ENCODE measurements around the gene LY6G6F. TPM values are rescaled to one million over a fixed set of nuclear protein-coding genes. Genes with fewer than 3 reads are reported as not detected.

LY6G6F gene
- total RNA-seq, 4 donors from 2014 or later: not detected

DNA sequence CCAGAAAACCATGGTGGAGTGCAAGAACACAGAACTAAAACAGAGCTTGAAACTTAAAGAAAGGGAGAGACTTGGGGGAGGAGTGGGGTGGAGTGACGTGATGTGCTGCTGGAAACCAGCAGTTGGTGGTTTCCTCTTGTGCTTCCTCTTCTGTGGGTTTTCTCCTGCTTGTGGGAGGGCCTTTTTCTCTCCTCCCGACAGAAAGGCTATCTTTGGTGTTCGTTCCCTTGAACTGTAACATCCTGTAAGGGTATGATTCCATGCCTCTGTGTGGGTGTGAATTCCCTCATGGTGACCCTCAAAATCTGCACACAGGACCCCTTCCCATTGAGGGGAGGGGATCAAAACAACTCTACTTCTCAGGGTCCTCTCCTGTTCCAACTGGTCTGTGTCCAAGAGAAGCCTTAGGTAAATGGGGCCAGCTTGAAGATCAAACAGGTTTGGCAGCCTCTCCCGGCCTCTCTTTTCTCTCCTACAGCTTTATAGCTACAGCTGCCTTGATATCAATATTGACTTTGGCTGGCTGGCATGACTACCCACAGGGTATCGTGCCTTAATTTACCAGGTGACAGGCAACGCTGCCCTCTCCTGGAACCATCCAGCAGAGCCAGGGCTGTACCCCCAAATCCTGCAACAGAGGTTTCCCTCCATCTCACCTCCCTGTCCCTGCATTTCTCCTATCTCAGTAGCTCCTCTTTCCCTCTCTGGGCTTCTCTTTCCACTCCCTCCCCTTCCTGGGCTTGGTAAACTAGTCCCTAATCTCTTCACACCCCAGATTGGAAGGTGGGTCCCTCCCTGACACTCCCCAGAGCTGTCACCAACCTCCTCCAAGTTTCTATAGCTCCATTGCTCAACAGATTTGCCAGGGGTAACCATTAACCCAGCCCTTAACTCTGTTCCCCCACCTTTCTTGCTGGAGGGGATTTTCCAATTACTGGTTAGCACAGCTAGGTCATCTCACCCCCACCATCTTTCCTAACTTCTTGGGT, 31.6 kb downstream of the LY6G6F start:
- in situ Hi-C loops (cut with MboI; ENCODE audit: low sequenced_read_pairs in 4 of 4): no loop called here
- H3K4me3 ChIP-seq: no peak overlapping the region
- intact Hi-C loops (cut with DNase I; ENCODE audit: low total_unique reads): loop anchor here (2.0 to 10.0 kb wide), 2 partner anchors 35 to 237 kb away; partner anchors contain the start of genes ABHD16A and DXO

DNA sequence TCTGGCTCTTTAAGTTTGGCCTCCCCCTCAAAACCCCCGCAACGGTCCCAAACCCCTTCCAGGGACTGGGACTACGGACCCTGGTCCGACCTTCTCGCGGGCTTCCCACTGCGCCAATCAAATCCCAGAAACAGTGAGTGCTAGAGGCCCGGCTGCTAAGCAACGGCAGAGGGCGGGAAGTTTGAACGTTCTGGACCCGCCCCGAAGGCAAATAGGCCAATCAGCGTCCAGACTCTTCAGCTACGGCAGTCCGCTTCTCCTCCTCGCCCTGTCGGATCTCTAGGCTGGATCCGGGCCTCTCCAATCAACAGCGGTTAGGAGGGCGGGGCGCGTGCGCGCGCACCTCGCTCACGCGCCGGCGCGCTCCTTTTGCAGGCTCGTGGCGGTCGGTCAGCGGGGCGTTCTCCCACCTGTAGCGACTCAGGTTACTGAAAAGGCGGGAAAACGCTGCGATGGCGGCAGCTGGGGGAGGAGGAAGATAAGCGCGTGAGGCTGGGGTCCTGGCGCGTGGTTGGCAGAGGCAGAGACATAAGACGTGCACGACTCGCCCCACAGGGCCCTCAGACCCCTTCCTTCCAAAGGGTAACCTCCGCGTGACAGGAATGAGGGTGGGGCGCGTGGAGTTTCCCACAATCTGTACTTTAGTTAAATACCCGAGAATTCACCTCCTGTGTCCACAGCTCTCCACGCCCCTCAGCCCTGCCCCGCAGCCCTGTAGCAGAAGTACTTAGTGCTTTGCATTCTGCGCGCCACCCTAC, 33.2 kb downstream of the LY6G6F start, which contains the start of gene MSH5:
TSS of gene MSH5 (plus strand) at position 367 of the 758 bp plus-strand sequence. CDS start 462 bp downstream, outside the sequence.
- in situ Hi-C loops (cut with MboI; ENCODE audit: low sequenced_read_pairs in 4 of 4): no loop called here
- peak; percentile 99 for DNase-seq
- H3K27ac ChIP-seq: peak within 1 kb of the TSS; percentile 47 to 68 (median 63)
- H3K27me3 ChIP-seq: peaks cover 0 to 9% (median 5%) of the 10 kb centered on the region in 3 donors
- intact Hi-C loops (cut with DNase I; ENCODE audit: low total_unique reads): loop anchor here (2.0 to 10.0 kb wide), 3 partner anchors 37 to 235 kb away; partner anchors contain the start of genes ABHD16A, DXO and VARS1
- TF ChIP-seq, protein P1, sequence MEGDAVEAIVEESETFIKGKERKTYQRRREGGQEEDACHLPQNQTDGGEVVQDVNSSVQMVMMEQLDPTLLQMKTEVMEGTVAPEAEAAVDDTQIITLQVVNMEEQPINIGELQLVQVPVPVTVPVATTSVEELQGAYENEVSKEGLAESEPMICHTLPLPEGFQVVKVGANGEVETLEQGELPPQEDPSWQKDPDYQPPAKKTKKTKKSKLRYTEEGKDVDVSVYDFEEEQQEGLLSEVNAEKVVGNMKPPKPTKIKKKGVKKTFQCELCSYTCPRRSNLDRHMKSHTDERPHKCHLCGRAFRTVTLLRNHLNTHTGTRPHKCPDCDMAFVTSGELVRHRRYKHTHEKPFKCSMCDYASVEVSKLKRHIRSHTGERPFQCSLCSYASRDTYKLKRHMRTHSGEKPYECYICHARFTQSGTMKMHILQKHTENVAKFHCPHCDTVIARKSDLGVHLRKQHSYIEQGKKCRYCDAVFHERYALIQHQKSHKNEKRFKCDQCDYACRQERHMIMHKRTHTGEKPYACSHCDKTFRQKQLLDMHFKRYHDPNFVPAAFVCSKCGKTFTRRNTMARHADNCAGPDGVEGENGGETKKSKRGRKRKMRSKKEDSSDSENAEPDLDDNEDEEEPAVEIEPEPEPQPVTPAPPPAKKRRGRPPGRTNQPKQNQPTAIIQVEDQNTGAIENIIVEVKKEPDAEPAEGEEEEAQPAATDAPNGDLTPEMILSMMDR (IDR thresholded peaks at IDR 0.05 in 4 of 5, conservative IDR thresholded peaks at IDR 0.05 in 1 of 5): no peak
- TF ChIP-seq POLR2A (IDR thresholded peaks at IDR 0.05): peak; percentile 31 to 52
- peaks cover 12 to 21% of the 10 kb centered on the region in 2 donors for H3K4me1 ChIP-seq
- no peaks in the 10 kb centered on the region for H3K9me3 ChIP-seq
- H3K36me3 ChIP-seq: no peaks in the 10 kb centered on the region
- peak within 1 kb of the TSS; percentile 62 to 79 (median 73) for H3K4me3 ChIP-seq
- ATAC-seq: peak; percentile 99

More for the DNA sequence above, 31.6 kb downstream of the LY6G6F start:
- Histone ChIP-seq H3K27me3 (peaks cover 0 to 9% (median 5%) of the 10 kb centered on the region in 3 donors), H3K9me3 (no peaks in the 10 kb centered on the region), H3K27ac (peak overlapping the region in 3 of 4 donors; percentile 8 to 79 (median 62)), H3K36me3 (peaks cover 0 to 5% of the 10 kb centered on the region in 2 donors), H3K4me1 (peaks cover 17 to 26% of the 10 kb centered on the region in 2 donors)
- no peak for ATAC-seq
- DNase-seq: no peak
- peak; percentile 26 to 36 for TF ChIP-seq POLR2A (IDR thresholded peaks at IDR 0.05)
- TF ChIP-seq, protein P1 (IDR thresholded peaks at IDR 0.05 in 4 of 5, conservative IDR thresholded peaks at IDR 0.05 in 1 of 5): no peak

- Histone ChIP-seq H3K4me1 (peaks cover 11 to 21% of the 10 kb centered on the region in 2 donors), H3K27ac (peak overlapping the region; percentile 47 to 68 (median 63)), H3K9me3 (no peaks in the 10 kb centered on the region), H3K4me3 (peak overlapping the region; percentile 62 to 79 (median 73)), H3K27me3 (peaks cover 0 to 5% (median 0%) of the 10 kb centered on the region in 3 donors), H3K36me3 (no peaks in the 10 kb centered on the region)
- no peak for TF ChIP-seq POLR2A (IDR thresholded peaks at IDR 0.05)
- TF ChIP-seq, protein P1 (IDR thresholded peaks at IDR 0.05 in 4 of 5, conservative IDR thresholded peaks at IDR 0.05 in 1 of 5): no peak
- intact Hi-C loops (cut with DNase I; ENCODE audit: low total_unique reads) (loop anchor here (2.0 kb wide), 1 partner anchor 54 kb away; the partner anchor contains the start of gene VARS1), in situ Hi-C loops (cut with MboI; ENCODE audit: low sequenced_read_pairs in 4 of 4) (no loop called here)
- no peak for DNase-seq
- ATAC-seq: no peak
These were observed 33.9 kb downstream of the LY6G6F start for GRCh38 chr6:31740397-31741223.

DNA sequence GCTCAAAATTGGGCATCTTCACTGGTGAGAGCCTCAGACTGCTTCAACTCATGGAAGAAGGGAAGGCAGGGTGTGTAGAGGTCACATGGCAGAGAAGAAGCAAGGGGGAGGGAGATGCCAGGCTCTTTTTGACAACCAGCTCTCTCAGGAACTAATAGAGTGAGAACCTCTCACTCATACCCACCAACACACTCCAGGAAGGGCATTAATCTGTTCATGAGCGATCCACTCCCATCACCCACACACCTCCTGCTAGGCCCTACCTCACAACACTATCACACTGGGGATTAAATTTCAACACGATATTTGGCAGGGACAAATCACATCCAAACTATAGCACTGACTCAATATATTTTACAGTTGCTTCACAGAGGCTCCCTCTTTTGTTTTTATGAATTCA, 35.1 kb downstream of the LY6G6F start:
- ATAC-seq: no peak
- Histone ChIP-seq H3K4me1 (peaks cover 8 to 20% of the 10 kb centered on the region in 2 donors), H3K27ac (no peak overlapping the region), H3K9me3 (no peaks in the 10 kb centered on the region), H3K36me3 (no peaks in the 10 kb centered on the region), H3K27me3 (peaks cover 0 to 2% (median 0%) of the 10 kb centered on the region in 3 donors), H3K4me3 (no peak overlapping the region)
- no peak for DNase-seq
- intact Hi-C loops (cut with DNase I; ENCODE audit: low total_unique reads) (loop anchor here (2.0 kb wide), 1 partner anchor 53 kb away; the partner anchor contains the start of gene VARS1), in situ Hi-C loops (cut with MboI; ENCODE audit: low sequenced_read_pairs in 4 of 4) (no loop called here)
- no peak for TF ChIP-seq POLR2A (IDR thresholded peaks at IDR 0.05)
- TF ChIP-seq, protein P1 (IDR thresholded peaks at IDR 0.05 in 4 of 5, conservative IDR thresholded peaks at IDR 0.05 in 1 of 5): no peak

Data from gastrocnemius medialis (tissue), 4 donors.